K562 (cell line): ENCODE data around the gene SUCO. TPM values are rescaled to one million over a fixed set of nuclear protein-coding genes. Genes with fewer than 3 reads are reported as not detected.
A peak's percentile ranks its signal among the peaks of the same experiment; 100 is the strongest.

ENCODE experiments used
- ATAC-seq: fragments of 200-7000 bp; cut with Tn5 transposase; 3 replicates; pipeline ENCODE4 v1.9.1; 2020; ENCODE audit warnings: moderate library complexity
- BruUV-seq: library from RNA; stranded (reverse); fragments of 400-500 nt; replicated peaks from 2 replicates; lab custom pipeline; 2021; lab: Mats Ljungman, UMichigan
- CTCF ChIA-PET: fragments of 300-600 bp; formaldehyde crosslinking; extraction: SDS; loops from one replicate; lab custom pipeline; 2021; ENCODE audit warnings: low intra/inter-chr PET ratio; lab: Yijun Ruan, JAX
- POLR2A ChIA-PET: fragments of 300-600, 350-650 bp; sonication (Branson Sonifier 250); formaldehyde crosslinking; extraction: SDS; loops from one replicate; lab custom pipeline; 2021; ENCODE audit warnings: antibody characterized with exemption, inconsistent platforms; lab: Yijun Ruan, JAX
- DNase-seq, 4 experiments: peaks; one replicate each; pipeline versions ENCODE4 v3.0.0 to v3.0.0-alpha.2; 2011 to 2018; ENCODE audit warnings: low spot score in 3 of 4, mixed read lengths in 3 of 4; ENCODE audit errors: extremely low read depth in 1 of 4
- FAIRE-seq: peaks from 2 replicates; lab custom pipeline; 2011; peaks lifted over from hg19 to GRCh38; lab: Jason Lieb, UNC
- H2AFZ ChIP-seq: 2 replicates; pipeline ENCODE4 v1.6.0; 2011; ENCODE audit warnings: low read depth, low read length, control low read depth, inconsistent platforms
- H3K27ac ChIP-seq: fragments of 200-600 bp; 3 replicates; pipeline ENCODE4 v1.8.0; 2011; ENCODE audit warnings: low read depth, mild to moderate bottlenecking, control low read depth, inconsistent platforms, low read length, moderate library complexity, mixed read lengths; ENCODE audit errors: extremely low read depth
- H3K27me3 ChIP-seq, 2 experiments: fragments of 300-600 bp in 1 of 2; 2 replicates in 1 of 2; 3 replicates in 1 of 2; pipeline versions ENCODE4 v1.6.0 to v1.8.0; 2011; ENCODE audit warnings: inconsistent platforms in 2 of 2, low read length in 2 of 2, mild to moderate bottlenecking in 1 of 2, mixed read lengths in 1 of 2, moderate library complexity in 1 of 2; ENCODE audit not compliant: control insufficient read depth in 2 of 2, insufficient read depth in 2 of 2
- H3K36me3 ChIP-seq: fragments of 300-600 bp; 3 replicates; pipeline ENCODE4 v1.8.0; 2011; ENCODE audit warnings: mild to moderate bottlenecking, low read length, inconsistent platforms; ENCODE audit not compliant: control insufficient read depth, insufficient read depth
- H3K4me1 ChIP-seq, 2 experiments: fragments of 200-600 bp in 1 of 2; replicated peaks in 1 of 2; 2 replicates in 1 of 2; 3 replicates in 1 of 2; pipeline versions ENCODE4 v1.5.1 to v1.8.0; 2011; ENCODE audit warnings: inconsistent platforms in 2 of 2, low read length in 2 of 2, mild to moderate bottlenecking in 1 of 2, mixed read lengths in 1 of 2, moderate library complexity in 1 of 2; ENCODE audit not compliant: control insufficient read depth in 2 of 2, insufficient read depth in 2 of 2
- H3K4me2 ChIP-seq: 2 replicates; pipeline ENCODE4 v1.6.1; 2011; ENCODE audit warnings: low read length, control low read depth, inconsistent platforms, mixed read lengths; ENCODE audit not compliant: insufficient read depth
- H3K4me3 ChIP-seq: fragments of 200-600 bp; sonication (generic), shearing (Covaris generic); 2 replicates; pipeline ENCODE4 v1.5.1; 2016; ENCODE audit warnings: control low read depth, inconsistent platforms
- H3K79me2 ChIP-seq: fragments of 200-600 bp; 3 replicates; pipeline ENCODE4 v1.8.0; 2011; ENCODE audit warnings: low read length, inconsistent platforms; ENCODE audit not compliant: control insufficient read depth, insufficient read depth
- H3K9ac ChIP-seq, 2 experiments: 2 replicates each; pipeline versions ENCODE4 v1.6.0 to v1.6.1; 2011; ENCODE audit warnings: low read depth in 2 of 2, low read length in 2 of 2, control low read depth in 1 of 2, inconsistent platforms in 1 of 2, mild to moderate bottlenecking in 1 of 2, mixed read lengths in 1 of 2; ENCODE audit not compliant: insufficient read depth in 1 of 2
- H3K9me1 ChIP-seq: one replicate; pipeline ENCODE4 v1.6.0; 2011; ENCODE audit warnings: inconsistent platforms, mild to moderate bottlenecking, low read length, moderate library complexity; ENCODE audit not compliant: control insufficient read depth, insufficient read depth
- H3K9me3 ChIP-seq: replicated peaks from 2 replicates; pipeline ENCODE4 v1.5.1; 2011; ENCODE audit warnings: low read depth, low read length, inconsistent platforms; ENCODE audit not compliant: control insufficient read depth, insufficient read depth
- H4K20me1 ChIP-seq: replicated peaks from 2 replicates; pipeline ENCODE4 v1.6.1; 2011; ENCODE audit warnings: low read length, inconsistent platforms, mixed read lengths; ENCODE audit not compliant: control insufficient read depth, insufficient read depth
- DEAF1 ChIP-seq: fragments of 450-650 bp; formaldehyde crosslinking; IDR thresholded peaks from 2 replicates; pipeline ENCODE4 v1.4.0; 2020; ENCODE audit warnings: mild to moderate bottlenecking, moderate library complexity
- DLX4 ChIP-seq: fragments of 250-450 bp; sonication (Bioruptor Pico); IDR thresholded peaks from 2 replicates; pipeline ENCODE4 v1.6.1; 2021; ENCODE audit warnings: mild to moderate bottlenecking
- DNMT1 ChIP-seq: fragments of 450-650 bp; IDR thresholded peaks from 2 replicates; pipeline ENCODE4 v1.6.1; 2016; ENCODE audit warnings: antibody characterized with exemption, mild to moderate bottlenecking
- FOXA3 ChIP-seq, 2 experiments: fragments of 450-650 bp in 1 of 2; sonication (generic) in 1 of 2; formaldehyde crosslinking; IDR thresholded peaks in 1 of 2; conservative IDR thresholded peaks in 1 of 2; 2 replicates each; pipeline versions ENCODE4 v1.4.0 to v1.8.0; 2020 to 2022; ENCODE audit warnings: mild to moderate bottlenecking in 2 of 2, missing genetic modification reagents in 1 of 2
- GABPA ChIP-seq: fragments of 200-800 bp; sonication (Bioruptor generic); conservative IDR thresholded peaks from 2 replicates; pipeline ENCODE4 v1.6.1; 2016; ENCODE audit warnings: low read depth, missing genetic modification characterization, missing compliant biosample characterization
- HBP1 ChIP-seq: fragments of 450-650 bp; formaldehyde crosslinking; IDR thresholded peaks from 2 replicates; pipeline ENCODE4 v1.4.0; 2022; ENCODE audit warnings: missing genetic modification characterization
- KAT7 ChIP-seq: sonication (generic); formaldehyde crosslinking; IDR thresholded peaks from 2 replicates; pipeline ENCODE4 v1.8.0; 2022; ENCODE audit warnings: missing genetic modification reagents, mild to moderate bottlenecking, borderline replicate concordance
- KLF1 ChIP-seq: fragments of 450-650 bp; IDR thresholded peaks from 2 replicates; pipeline ENCODE4 v1.6.1; 2016; ENCODE audit warnings: missing genetic modification characterization, missing compliant biosample characterization
- LCOR ChIP-seq: sonication (generic); formaldehyde crosslinking; IDR thresholded peaks from 2 replicates; pipeline ENCODE4 v1.8.0; 2022; ENCODE audit warnings: mild to moderate bottlenecking, missing genetic modification reagents
- MAZ ChIP-seq, 2 experiments: fragments of 450-650 bp in 1 of 2; sonication (generic) in 1 of 2; formaldehyde crosslinking; IDR thresholded peaks in 1 of 2; conservative IDR thresholded peaks in 1 of 2; 2 replicates each; pipeline versions ENCODE4 v1.4.0 to v1.5.0; 2020; ENCODE audit warnings: mild to moderate bottlenecking in 1 of 2, missing genetic modification reagents in 1 of 2
- SAP30 ChIP-seq: fragments of 200-600 bp; sonication (generic); IDR thresholded peaks from 2 replicates; pipeline ENCODE4 v1.6.1; 2012; ENCODE audit warnings: borderline replicate concordance, low read depth, mild to moderate bottlenecking, moderate library complexity, low read length, control low read depth, inconsistent platforms; ENCODE audit not compliant: insufficient read depth, poor library complexity, severe bottlenecking
- ZBTB26 ChIP-seq: fragments of 450-650 bp; formaldehyde crosslinking; IDR thresholded peaks from 2 replicates; pipeline ENCODE4 v1.4.0; 2022; ENCODE audit warnings: missing genetic modification characterization
- ZNF76 ChIP-seq: fragments of 250-450 bp; sonication (Bioruptor Pico); IDR thresholded peaks from 2 replicates; pipeline ENCODE4 v1.4.0; 2020; ENCODE audit warnings: mild to moderate bottlenecking, moderate library complexity, borderline replicate concordance
- ZNF766 ChIP-seq: fragments of 200-800 bp; sonication (Bioruptor generic); conservative IDR thresholded peaks from 2 replicates; pipeline ENCODE4 v1.6.1; 2016; ENCODE audit warnings: missing genetic modification characterization, missing compliant biosample characterization
- WGBS: fragments of 100-300 bp; shearing (Covaris generic); methylation state at CpG from one replicate; pipeline ENCODE4 v1.1.6; 2016; ENCODE audit warnings: low coverage, mixed read lengths; ENCODE audit not compliant: insufficient coverage; ENCODE audit errors: missing lambda C conversion rate; 5-methylcytosine and 5-hydroxymethylcytosine counted together
- in situ Hi-C: fragments of 300-500 bp; cut with MboI; formaldehyde crosslinking; loops from 4 replicates; pipeline ENCODE4 v1.15.0; 2018; ENCODE audit warnings: inconsistent platforms, mixed read lengths
- intact Hi-C: fragments of 100-400 bp; cut with micrococcal nuclease; formaldehyde crosslinking; loops from 2 replicates; pipeline ENCODE4 v1.14.2; 2022
- polyA plus RNA-seq, 8 experiments: library from polyadenylated mRNA; depleted of rRNA in 4 of 8; stranded (reverse) in 5 of 8; unstranded in 3 of 8; fragments of >200 nt; fragmentation: Nextera tagmentation in 2 of 8; fragmentation: Illumina TruSeq in 1 of 8; extraction: Ambion mirVana in 2 of 8; extraction: Trizol in 1 of 8; gene quantifications; 2 replicates each; pipeline versions ENCODE4 v1.2.1 to v1.2.3, GENCODE V29; 2011 to 2014; ENCODE audit warnings: inconsistent platforms in 1 of 8, missing spikeins in 1 of 8
- total RNA-seq, 7 experiments: library from RNA; depleted of rRNA in 6 of 7; stranded (reverse); fragments of >200 nt in 6 of 7; fragmentation: Illumina TruSeq in 2 of 7; extraction: Trizol in 2 of 7; gene quantifications; 2 replicates each; pipeline versions ENCODE4 v1.2.1 to v1.2.3, GENCODE V29; 2011 to 2021; ENCODE audit warnings: low replicate concordance in 1 of 7

Gene SUCO
- total and polyA plus RNA-seq, 9 of the 15 experiments (the other 6 are each of a cell fraction or from before 2014, with no cell fraction given), result 2.5 to 20.6 (median 14.3) TPM

GRCh38 chr1:172638885-172639831 lies 106.2 kb downstream of the SUCO start:
- ATAC-seq (no peak; the same call in 2 of the 3 replicates), DNase-seq (no peak), FAIRE-seq (no peak)
- ChIA-PET CTCF (no interaction called here), POLR2A (interaction anchor here (1.0 to 1.8 kb wide), 3 partner anchors 9 to 24 kb away, joined by 5 to 7 read pairs (median 5); no protein-coding TSS in a partner anchor)
- intact Hi-C loops (no loop called here), in situ Hi-C loops (loop anchor here (10.0 kb wide), 1 partner anchor 424 kb away; no protein-coding TSS in a partner anchor)
- Histone ChIP-seq H3K79me2 (no peaks in the 10 kb centered on the region), H2AFZ (peak overlapping the region; percentile 32; the same call in 1 of the 2 replicates), H3K27me3 (no peaks in the 10 kb centered on the region), H3K9ac (peak overlapping the region in 1 of 2 experiments; percentile 11; a peak in 1 of 4 replicates), H3K4me1 (peaks cover 0 to 36% of the 10 kb centered on the region in 2 experiments; a peak in 4 of 5 replicates), H3K36me3 (no peaks in the 10 kb centered on the region), H3K9me3 (peaks cover 4% of the 10 kb centered on the region; the same call in 1 of the 2 replicates), H3K4me3 (no peak overlapping the region), H3K9me1 (no peaks in the 10 kb centered on the region), H3K27ac (no peak overlapping the region), H4K20me1 (no peaks in the 10 kb centered on the region), H3K4me2 (no peak overlapping the region)
- BruUV-seq, result no TSS peak
- 15% methylated on average over 9 of the region's 9 CpGs for WGBS
- TF ChIP-seq DLX4 (CRISPR knock-in tag) (no peak), GABPA (tag) (0 out of 2 replicates have a peak, but pooled peaks have one; percentile 22), ZNF766 (no peak), ZBTB26 (0 out of 2 replicates have a peak, but pooled peaks have one; percentile 42), DEAF1 (CRISPR knock-in tag) (peak; percentile 27; the same call in 1 of the 2 replicates), HBP1 (CRISPR knock-in tag) (0 out of 2 replicates have a peak, but pooled peaks have one; percentile 51), SAP30 (no peak), FOXA3 (CRISPR knock-in tag; conservative IDR thresholded peaks at IDR 0.05 in 1 of 2, IDR thresholded peaks at IDR 0.05 in 1 of 2) (no peak), KLF1 (no peak), LCOR (no peak), ZNF76 (CRISPR knock-in tag) (no peak), KAT7 (no peak), DNMT1 (no peak), MAZ (CRISPR knock-in tag; conservative IDR thresholded peaks at IDR 0.05 in 1 of 2, IDR thresholded peaks at IDR 0.05 in 1 of 2) (0 out of 4 replicates have a peak, but pooled peaks of 1 of the 2 experiments have one; percentile 13)
